ENCODE data around the gene RAD51B.

- TF ChIP-seq CTCF (optimal IDR thresholded peaks at IDR 0.05 in 1 of 3, IDR thresholded peaks at IDR 0.05 in 1 of 3, conservative IDR thresholded peaks at IDR 0.05 in 1 of 3; ENCODE audit: extremely low read depth in 1 of 3, insufficient read depth in 2 of 3, low read length in 3 of 3) (no peak), EZH2 (IDR thresholded peaks at IDR 0.05; ENCODE audit: low read length) (no peak)
These were observed 11.5 kb downstream of the RAD51B start for GRCh38 chr14:67831113-67831512.

Data from keratinocyte (primary cell).